ENCODE results near the gene BIN2.

The BIN2 gene

GRCh38 chr12:51368640-51369517 lies 44.9 kb upstream of the BIN2 start:
- Histone ChIP-seq H3K4me1 (ENCODE audit: control extremely low read depth in 1 of 4, control insufficient read depth in 4 of 4, insufficient read depth in 4 of 4, low read length in 3 of 4) (peaks cover 13 to 51% (median 36%) of the 10 kb centered on the region in 4 experiments), H3K4me3 (ENCODE audit: control insufficient read depth in 1 of 7, extremely low read depth in 1 of 7, insufficient read depth in 4 of 7, low read depth in 2 of 7, low read length in 6 of 7) (peak overlapping the region in 4 of 7 experiments; percentile 3 to 60 (median 44)), H3K9me3 (ENCODE audit: control extremely low read depth in 1 of 5, control insufficient read depth in 4 of 5, insufficient read depth in 2 of 5, low read depth in 1 of 5, low read length in 4 of 5) (peaks cover 0 to 2% (median 0%) of the 10 kb centered on the region in 5 experiments), H3K27ac (ENCODE audit: insufficient read depth in 1 of 2, low read depth in 1 of 2, low read length in 2 of 2, poor library complexity in 1 of 2, severe bottlenecking in 2 of 2) (peak overlapping the region; percentile 8 to 15), H3K27me3 (replicated peaks in 2 of 5; ENCODE audit: control insufficient read depth in 4 of 5, insufficient read depth in 5 of 5, low read length in 4 of 5) (no peaks in the 10 kb centered on the region), H3K36me3 (ENCODE audit: control insufficient read depth in 4 of 4, insufficient read depth in 4 of 4, low read length in 3 of 4) (peaks cover 0 to 22% (median 14%) of the 10 kb centered on the region in 4 experiments)
- POLR2A ChIA-PET = interaction anchor here (0.7 to 2.2 kb wide), 5 partner anchors 14 to 1676 kb away, joined by 3 to 49 read pairs (median 4); partner anchors contain the start of gene GALNT6
- CTCF ChIA-PET = interaction anchor here (0.8 to 4.3 kb wide), 9 partner anchors 9 to 52 kb away, joined by 3 to 27 read pairs (median 4); no protein-coding TSS in a partner anchor
- peak; percentile 100 for DNase-seq
- WGBS (ENCODE audit: insufficient coverage) = 6% methylated on average over 8 of the region's 17 CpGs

- H3K27me3 ChIP-seq (replicated peaks in 2 of 5; ENCODE audit: control insufficient read depth in 4 of 5, insufficient read depth in 5 of 5, low read length in 4 of 5) = no peaks in the 10 kb centered on the region
- no peak overlapping the region for H3K4me3 ChIP-seq (ENCODE audit: control insufficient read depth in 1 of 7, extremely low read depth in 1 of 7, insufficient read depth in 4 of 7, low read depth in 2 of 7, low read length in 6 of 7)
- ChIA-PET POLR2A (interaction anchor here (0.5 kb wide), 1 partner anchor 629 kb away, joined by 3 read pairs; no protein-coding TSS in a partner anchor), CTCF (interaction anchor here (1.1 to 3.7 kb wide), 5 partner anchors 12 to 167 kb away, joined by 3 to 25 read pairs (median 7); no protein-coding TSS in a partner anchor)
- DNase-seq = no peak
- H3K4me1 ChIP-seq (ENCODE audit: control extremely low read depth in 1 of 4, control insufficient read depth in 4 of 4, insufficient read depth in 4 of 4, low read length in 3 of 4) = peaks cover 5 to 29% (median 26%) of the 10 kb centered on the region in 4 experiments
- peaks cover under 1 to 31% (median 14%) of the 10 kb centered on the region in 4 experiments for H3K36me3 ChIP-seq (ENCODE audit: control insufficient read depth in 4 of 4, insufficient read depth in 4 of 4, low read length in 3 of 4)
- no peak overlapping the region for H3K27ac ChIP-seq (ENCODE audit: insufficient read depth in 1 of 2, low read depth in 1 of 2, low read length in 2 of 2, poor library complexity in 1 of 2, severe bottlenecking in 2 of 2)
- H3K9me3 ChIP-seq (ENCODE audit: control extremely low read depth in 1 of 5, control insufficient read depth in 4 of 5, insufficient read depth in 2 of 5, low read depth in 1 of 5, low read length in 4 of 5) = no peaks in the 10 kb centered on the region
- 94% methylated on average over 9 of the region's 10 CpGs for WGBS (ENCODE audit: insufficient coverage)
Measured at GRCh38 chr12:51365276-51365675, 41.3 kb upstream of the BIN2 start.

- 98% methylated on average over 11 of the region's 11 CpGs for WGBS (ENCODE audit: insufficient coverage)
- Histone ChIP-seq H3K27ac (ENCODE audit: insufficient read depth in 1 of 2, low read depth in 1 of 2, low read length in 2 of 2, poor library complexity in 1 of 2, severe bottlenecking in 2 of 2) (no peak overlapping the region), H3K4me3 (ENCODE audit: control insufficient read depth in 1 of 7, extremely low read depth in 1 of 7, insufficient read depth in 4 of 7, low read depth in 2 of 7, low read length in 6 of 7) (no peak overlapping the region), H3K4me1 (ENCODE audit: control extremely low read depth in 1 of 4, control insufficient read depth in 4 of 4, insufficient read depth in 4 of 4, low read length in 3 of 4) (peaks cover 3 to 16% (median 15%) of the 10 kb centered on the region in 4 experiments), H3K27me3 (replicated peaks in 2 of 5; ENCODE audit: control insufficient read depth in 4 of 5, insufficient read depth in 5 of 5, low read length in 4 of 5) (no peaks in the 10 kb centered on the region), H3K9me3 (ENCODE audit: control extremely low read depth in 1 of 5, control insufficient read depth in 4 of 5, insufficient read depth in 2 of 5, low read depth in 1 of 5, low read length in 4 of 5) (no peaks in the 10 kb centered on the region), H3K36me3 (ENCODE audit: control insufficient read depth in 4 of 4, insufficient read depth in 4 of 4, low read length in 3 of 4) (peaks cover 4 to 43% (median 20%) of the 10 kb centered on the region in 4 experiments)
- no peak for DNase-seq
- ChIA-PET POLR2A (no interaction called here), CTCF (interaction anchor here (0.7 to 3.7 kb wide), 4 partner anchors 10 to 56 kb away, joined by 3 to 25 read pairs (median 5); no protein-coding TSS in a partner anchor)
Measured at GRCh38 chr12:51364001-51364400, 40.0 kb upstream of the BIN2 start.

- no peak for DNase-seq
Measured at GRCh38 chr12:51362747-51363342, 38.9 kb upstream of the BIN2 start.

GRCh38 chr12:51362307-51362706 lies 38.3 kb upstream of the BIN2 start:
- no peak overlapping the region for H3K4me3 ChIP-seq (ENCODE audit: control insufficient read depth in 1 of 7, extremely low read depth in 1 of 7, insufficient read depth in 4 of 7, low read depth in 2 of 7, low read length in 6 of 7)
- no peaks in the 10 kb centered on the region for H3K9me3 ChIP-seq (ENCODE audit: control extremely low read depth in 1 of 5, control insufficient read depth in 4 of 5, insufficient read depth in 2 of 5, low read depth in 1 of 5, low read length in 4 of 5)
- H3K27ac ChIP-seq (ENCODE audit: insufficient read depth in 1 of 2, low read depth in 1 of 2, low read length in 2 of 2, poor library complexity in 1 of 2, severe bottlenecking in 2 of 2) = no peak overlapping the region
- H3K36me3 ChIP-seq (ENCODE audit: control insufficient read depth in 4 of 4, insufficient read depth in 4 of 4, low read length in 3 of 4) = peaks cover 4 to 56% (median 29%) of the 10 kb centered on the region in 4 experiments
- CTCF ChIA-PET = interaction anchor here (1.1 to 4.0 kb wide), 5 partner anchors 12 to 110 kb away, joined by 3 to 23 read pairs (median 3); no protein-coding TSS in a partner anchor
- H3K4me1 ChIP-seq (ENCODE audit: control extremely low read depth in 1 of 4, control insufficient read depth in 4 of 4, insufficient read depth in 4 of 4, low read length in 3 of 4) = peaks cover 0 to 3% (median under 1%) of the 10 kb centered on the region in 4 experiments
- POLR2A ChIA-PET = no interaction called here
- 100% methylated on average over 6 of the region's 6 CpGs for WGBS (ENCODE audit: insufficient coverage)
- no peaks in the 10 kb centered on the region for H3K27me3 ChIP-seq (replicated peaks in 2 of 5; ENCODE audit: control insufficient read depth in 4 of 5, insufficient read depth in 5 of 5, low read length in 4 of 5)
- DNase-seq = no peak

More at GRCh38 chr12:51362747-51363342, 38.9 kb upstream of the BIN2 start:
- WGBS (ENCODE audit: insufficient coverage) = 92% methylated on average over 2 of the region's 2 CpGs
- CTCF ChIA-PET = interaction anchor here (1.5 to 4.0 kb wide), 3 partner anchors 12 to 32 kb away, joined by 3 to 23 read pairs (median 7); no protein-coding TSS in a partner anchor
- no peaks in the 10 kb centered on the region for H3K9me3 ChIP-seq (ENCODE audit: control extremely low read depth in 1 of 5, control insufficient read depth in 4 of 5, insufficient read depth in 2 of 5, low read depth in 1 of 5, low read length in 4 of 5)
- no peaks in the 10 kb centered on the region for H3K27me3 ChIP-seq (replicated peaks in 2 of 5; ENCODE audit: control insufficient read depth in 4 of 5, insufficient read depth in 5 of 5, low read length in 4 of 5)
- peaks cover 4 to 51% (median 24%) of the 10 kb centered on the region in 4 experiments for H3K36me3 ChIP-seq (ENCODE audit: control insufficient read depth in 4 of 4, insufficient read depth in 4 of 4, low read length in 3 of 4)
- POLR2A ChIA-PET = no interaction called here
- no peak overlapping the region for H3K4me3 ChIP-seq (ENCODE audit: control insufficient read depth in 1 of 7, extremely low read depth in 1 of 7, insufficient read depth in 4 of 7, low read depth in 2 of 7, low read length in 6 of 7)
- H3K27ac ChIP-seq (ENCODE audit: insufficient read depth in 1 of 2, low read depth in 1 of 2, low read length in 2 of 2, poor library complexity in 1 of 2, severe bottlenecking in 2 of 2) = no peak overlapping the region
- H3K4me1 ChIP-seq (ENCODE audit: control extremely low read depth in 1 of 4, control insufficient read depth in 4 of 4, insufficient read depth in 4 of 4, low read length in 3 of 4) = peaks cover 0 to 7% (median 5%) of the 10 kb centered on the region in 4 experiments

GRCh38 chr12:51361161-51362016 lies 37.4 kb upstream of the BIN2 start:
- H3K4me1 ChIP-seq (ENCODE audit: control extremely low read depth in 1 of 4, control insufficient read depth in 4 of 4, insufficient read depth in 4 of 4, low read length in 3 of 4) = peaks cover 0 to 3% (median 0%) of the 10 kb centered on the region in 4 experiments
- ChIA-PET POLR2A (interaction anchor here (0.6 to 0.7 kb wide), 2 partner anchors 10 to 37 kb away, joined by 3 to 5 read pairs; partner anchors contain the start of gene BIN2), CTCF (interaction anchor here (0.6 to 4.0 kb wide), 10 partner anchors 11 to 109 kb away, joined by 3 to 23 read pairs (median 3); partner anchors contain the start of gene SMAGP)
- DNase-seq = no peak
- no peaks in the 10 kb centered on the region for H3K9me3 ChIP-seq (ENCODE audit: control extremely low read depth in 1 of 5, control insufficient read depth in 4 of 5, insufficient read depth in 2 of 5, low read depth in 1 of 5, low read length in 4 of 5)
- no peaks in the 10 kb centered on the region for H3K27me3 ChIP-seq (replicated peaks in 2 of 5; ENCODE audit: control insufficient read depth in 4 of 5, insufficient read depth in 5 of 5, low read length in 4 of 5)
- WGBS (ENCODE audit: insufficient coverage) = 97% methylated on average over 7 of the region's 8 CpGs
- peaks cover 4 to 65% (median 37%) of the 10 kb centered on the region in 4 experiments for H3K36me3 ChIP-seq (ENCODE audit: control insufficient read depth in 4 of 4, insufficient read depth in 4 of 4, low read length in 3 of 4)
- no peak overlapping the region for H3K27ac ChIP-seq (ENCODE audit: insufficient read depth in 1 of 2, low read depth in 1 of 2, low read length in 2 of 2, poor library complexity in 1 of 2, severe bottlenecking in 2 of 2)
- H3K4me3 ChIP-seq (ENCODE audit: control insufficient read depth in 1 of 7, extremely low read depth in 1 of 7, insufficient read depth in 4 of 7, low read depth in 2 of 7, low read length in 6 of 7) = no peak overlapping the region

Measured in common myeloid progenitor, CD34-positive (primary cell).